DOHH2 (cell line): Measurements from ENCODE around the gene QKI.

ENCODE experiments used
- CTCF ChIP-seq: fragments of 200-600 bp; sonication (generic); IDR thresholded peaks from one replicate; pipeline ENCODE4 v1.5.1; 2014; ENCODE audit warnings: antibody characterized with exemption, mild to moderate bottlenecking, low read depth, low read length; ENCODE audit not compliant: poor library complexity, severe bottlenecking
- EZH2phosphoT487 ChIP-seq: fragments of 200-600 bp; sonication (generic); IDR thresholded peaks from 2 replicates; pipeline ENCODE4 v1.6.1; 2017; ENCODE audit warnings: borderline replicate concordance, mild to moderate bottlenecking, antibody characterized with exemption, low read length, moderate library complexity, mixed read lengths

GRCh38 chr6:163625265-163625664 is 210.7 kb downstream of the QKI start:
- TF ChIP-seq CTCF (no peak), EZH2phosphoT487 (no peak)
